A204.1 (cell line): ENCODE data around the gene EFL1.

Experiments used
- FAIRE-seq: peaks from 2 replicates; lab custom pipeline; 2012; peaks lifted over from hg19 to GRCh38; lab: Jason Lieb, UNC

Gene EFL1

GRCh38 chr15:82081914-82082762, 180.4 kb downstream of the EFL1 start:
- FAIRE-seq = no peak

- FAIRE-seq = no peak
These were observed 181.8 kb downstream of the EFL1 start for GRCh38 chr15:82080774-82081173.
